Measurements from ENCODE around the gene SUMO1. TPM values are rescaled to one million over a fixed set of nuclear protein-coding genes. Genes with fewer than 3 reads are reported as not detected.

Gene SUMO1
- polyA plus RNA-seq, 3 donors: 220 to 232 (median 221) TPM

DNA sequence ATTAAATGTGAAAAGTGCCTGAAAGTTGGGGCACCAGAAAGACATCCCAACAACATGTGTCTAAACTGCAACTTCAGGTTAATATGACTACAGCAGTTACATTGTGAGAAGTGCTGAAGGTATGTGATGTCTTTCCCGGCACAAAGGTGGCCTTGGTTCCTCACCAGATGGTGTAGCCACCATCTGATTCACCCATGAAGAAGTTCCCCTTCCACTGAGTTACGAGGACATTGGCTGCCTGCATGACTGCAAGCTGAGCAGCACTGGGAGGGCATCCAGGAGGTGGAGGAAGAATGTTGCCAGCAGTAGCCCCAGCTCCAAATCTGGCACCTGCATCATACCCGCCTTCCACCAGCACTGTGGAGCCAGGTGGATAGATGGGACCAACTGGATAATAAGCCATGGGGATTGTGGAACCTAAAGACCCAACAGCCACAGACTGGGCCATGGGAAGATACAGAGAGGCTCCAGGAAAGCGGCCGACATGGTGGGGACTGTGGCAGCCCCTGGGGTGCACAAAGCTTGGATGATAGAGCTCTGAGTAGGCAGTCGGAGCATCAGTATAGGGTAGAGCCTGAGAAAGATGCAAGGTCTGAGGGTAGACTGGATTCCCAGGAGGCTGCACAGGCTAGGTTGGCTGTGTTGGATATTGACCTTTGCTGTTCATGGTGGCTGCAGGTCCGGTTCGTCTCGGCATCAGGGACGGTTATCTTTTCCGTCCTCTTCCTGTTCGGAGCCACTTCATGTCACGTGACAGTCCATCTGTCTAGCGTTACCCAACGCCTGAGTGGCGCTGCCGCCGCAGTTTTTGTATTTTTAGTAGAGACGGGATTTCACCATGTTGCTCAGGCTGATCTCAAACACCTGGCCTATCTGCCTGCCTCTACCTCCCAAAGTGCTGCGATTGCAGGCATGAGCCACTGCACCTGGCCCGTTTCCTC lies 36.9 kb downstream of the SUMO1 start:
- DNase-seq (ENCODE audit: low read depth in 3 of 3, low spot score in 2 of 3): no peak

DNA sequence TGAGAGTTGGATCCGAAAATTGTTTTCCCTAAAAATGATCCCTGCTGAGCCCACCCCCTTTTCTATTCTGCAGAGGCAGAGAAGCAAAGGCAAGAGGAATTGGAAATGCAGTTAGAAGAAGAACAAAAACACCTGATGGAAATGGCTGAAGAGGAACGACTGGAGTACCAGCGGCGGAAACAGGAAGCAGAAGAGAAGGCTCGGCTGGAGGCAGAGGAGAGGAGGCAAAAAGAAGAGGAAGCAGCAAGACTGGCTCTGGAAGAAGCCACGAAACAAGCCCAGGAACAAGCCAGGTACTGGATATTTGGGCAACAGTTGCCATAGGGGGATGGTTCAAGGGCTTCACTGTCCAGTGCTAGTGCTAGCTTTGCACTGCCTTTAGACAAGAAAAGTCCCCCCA lies 41.7 kb downstream of the SUMO1 start:
- DNase-seq (ENCODE audit: low read depth in 3 of 3, low spot score in 2 of 3): no peak

DNA sequence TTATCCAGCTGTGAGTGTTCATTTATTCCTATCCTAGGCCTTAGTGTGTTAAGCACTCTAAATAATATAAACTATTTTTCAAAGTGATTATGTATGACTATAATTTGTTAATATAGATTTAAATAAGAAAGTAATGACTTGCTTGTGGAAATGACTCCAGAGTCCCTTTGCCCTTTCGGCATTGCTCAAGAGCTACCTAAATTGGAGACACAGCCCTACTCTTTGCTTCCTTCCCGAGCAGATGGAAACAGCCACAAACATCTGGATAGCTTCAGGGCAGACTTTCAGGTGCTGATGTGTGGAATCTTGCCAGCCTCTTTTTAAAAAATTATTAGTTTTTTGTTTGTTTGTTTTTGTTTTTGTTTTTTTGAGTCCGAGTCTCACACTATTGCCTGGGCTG lies 44.0 kb downstream of the SUMO1 start:
- no peak for DNase-seq (ENCODE audit: low read depth in 3 of 3, low spot score in 2 of 3)

DNA sequence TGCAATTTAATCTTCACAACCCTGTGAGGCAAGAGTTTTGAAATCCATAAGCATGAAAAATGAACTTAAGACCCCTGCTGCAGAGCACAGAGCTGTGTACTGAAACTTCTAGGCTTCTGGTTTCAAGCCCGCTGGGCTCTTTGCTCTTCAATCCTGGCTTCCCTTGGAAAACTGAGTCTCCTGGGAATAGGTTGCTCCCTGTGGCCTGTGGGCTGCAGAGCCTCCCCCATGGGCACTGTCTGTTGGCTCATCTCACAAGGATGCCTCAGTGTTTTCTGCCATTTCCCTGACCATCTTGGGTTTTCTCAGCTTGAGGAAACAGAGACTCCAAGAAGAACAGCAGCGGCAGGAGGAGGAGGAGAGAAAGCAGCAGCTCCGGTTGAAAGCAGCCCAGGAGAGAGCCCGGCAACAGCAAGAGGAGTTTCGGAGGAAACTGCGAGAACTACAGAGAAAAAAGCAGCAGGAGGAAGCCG lies 44.5 kb downstream of the SUMO1 start:
- DNase-seq (ENCODE audit: low read depth in 3 of 3, low spot score in 2 of 3): no peak

DNA sequence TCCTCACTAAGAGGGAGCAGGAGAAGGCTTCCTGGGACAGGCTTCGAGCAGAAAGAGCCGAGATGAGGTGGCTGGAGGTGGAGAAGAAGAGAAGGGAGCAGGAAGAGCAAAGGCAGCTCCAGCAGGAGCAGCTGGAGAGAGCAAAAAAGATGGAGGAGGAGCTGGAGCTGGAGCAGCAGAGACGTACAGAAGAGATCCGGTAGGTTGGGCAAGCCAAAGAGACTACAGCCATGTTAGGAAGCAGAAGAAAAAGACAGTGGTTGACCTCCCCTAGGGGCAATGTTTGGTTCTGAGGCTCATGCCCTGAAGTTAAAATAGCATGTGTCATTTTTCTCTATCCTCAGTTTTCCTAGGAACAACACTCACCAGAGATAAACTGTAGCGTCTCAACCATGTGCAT lies 45.1 kb downstream of the SUMO1 start:
- no peak for DNase-seq (ENCODE audit: low read depth in 3 of 3, low spot score in 2 of 3)

DNA sequence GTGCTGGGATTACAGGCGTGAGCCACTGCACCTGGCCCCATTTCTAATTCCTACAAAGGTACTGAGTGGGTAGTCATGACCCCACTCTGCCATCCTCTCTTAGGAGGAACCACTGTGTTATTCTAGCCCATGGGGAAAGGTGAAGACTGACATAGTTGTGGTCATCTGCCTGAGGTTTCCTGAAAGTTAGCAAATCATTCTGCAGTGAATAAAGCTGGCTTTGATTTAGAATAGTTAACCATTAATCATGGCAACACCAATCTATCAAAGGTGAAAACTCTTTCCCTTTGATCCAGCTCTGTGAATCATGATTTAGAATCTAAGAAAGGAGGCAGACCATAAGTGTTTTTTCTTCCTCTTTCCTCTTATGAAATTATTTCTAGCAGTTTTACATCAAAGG lies 50.8 kb downstream of the SUMO1 start:
- DNase-seq (ENCODE audit: low read depth in 3 of 3, low spot score in 2 of 3): no peak

DNA sequence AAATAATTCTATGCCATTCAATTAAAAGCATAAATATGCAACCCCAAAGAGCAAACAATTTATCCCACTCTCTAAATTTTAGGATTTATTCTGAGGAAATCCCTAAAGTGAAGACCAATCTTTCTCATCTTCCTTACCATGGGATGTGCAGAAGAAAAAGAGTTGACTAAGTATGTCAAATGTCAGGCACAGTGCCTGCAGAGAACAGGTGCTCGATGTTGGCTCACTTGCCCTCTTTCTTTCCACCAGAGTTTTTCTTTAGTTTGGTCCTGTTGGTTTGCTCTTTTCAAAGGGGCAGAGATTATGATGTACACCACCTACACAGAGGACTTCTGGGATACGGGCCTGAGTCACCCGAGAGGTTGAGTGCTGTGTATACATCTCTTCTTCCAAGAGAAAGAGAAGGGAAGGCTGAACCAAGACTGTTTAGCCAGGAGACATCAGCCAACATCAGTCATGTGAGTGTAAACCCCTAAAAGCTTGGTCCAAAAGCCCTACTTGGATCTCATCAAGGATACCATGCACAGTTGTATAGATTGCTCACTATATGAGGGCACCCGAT lies 51.7 kb downstream of the SUMO1 start:
- no peak for DNase-seq (ENCODE audit: low read depth in 3 of 3, low spot score in 2 of 3)

DNA sequence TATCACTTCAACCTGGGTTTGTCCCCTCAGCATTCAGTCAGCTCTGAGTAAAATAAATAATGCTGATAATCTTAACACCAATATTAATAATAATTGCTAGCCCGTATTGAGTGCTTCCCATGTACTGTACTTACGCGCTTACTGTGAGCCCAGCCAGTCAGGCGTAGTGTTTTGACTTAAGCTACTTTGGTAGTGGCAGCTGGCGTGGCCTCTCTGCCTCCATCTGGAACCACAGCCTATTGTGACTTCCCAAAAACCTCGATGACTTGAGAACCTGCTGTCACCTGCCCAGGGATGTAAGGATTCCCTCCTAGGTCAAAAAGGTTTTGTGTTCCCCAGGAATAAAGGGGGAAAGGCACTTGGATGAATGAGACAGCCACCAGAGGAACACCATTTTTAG lies 53.2 kb downstream of the SUMO1 start:
- DNase-seq (ENCODE audit: low read depth in 3 of 3, low spot score in 2 of 3): no peak

DNA sequence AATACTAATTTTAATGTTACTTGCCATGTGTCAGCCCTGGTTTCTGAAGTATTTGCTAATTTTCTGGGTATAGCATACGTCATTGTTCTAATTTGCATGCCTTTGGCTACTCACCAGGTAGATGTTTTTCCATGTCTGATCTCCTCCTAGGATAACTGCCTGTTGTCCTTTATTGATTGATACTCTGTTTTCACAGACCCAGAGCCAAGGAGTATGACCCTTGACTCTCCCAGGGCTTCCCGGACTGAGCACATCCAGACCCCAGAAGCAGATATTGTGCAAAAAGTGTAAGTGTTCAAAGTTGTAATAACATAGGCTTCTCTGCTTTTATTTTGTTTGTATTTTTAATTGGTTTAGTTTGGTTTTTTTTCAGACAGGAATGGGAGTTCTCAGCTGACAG lies 53.8 kb downstream of the SUMO1 start:
- DNase-seq (ENCODE audit: low read depth in 3 of 3, low spot score in 2 of 3): no peak

DNA sequence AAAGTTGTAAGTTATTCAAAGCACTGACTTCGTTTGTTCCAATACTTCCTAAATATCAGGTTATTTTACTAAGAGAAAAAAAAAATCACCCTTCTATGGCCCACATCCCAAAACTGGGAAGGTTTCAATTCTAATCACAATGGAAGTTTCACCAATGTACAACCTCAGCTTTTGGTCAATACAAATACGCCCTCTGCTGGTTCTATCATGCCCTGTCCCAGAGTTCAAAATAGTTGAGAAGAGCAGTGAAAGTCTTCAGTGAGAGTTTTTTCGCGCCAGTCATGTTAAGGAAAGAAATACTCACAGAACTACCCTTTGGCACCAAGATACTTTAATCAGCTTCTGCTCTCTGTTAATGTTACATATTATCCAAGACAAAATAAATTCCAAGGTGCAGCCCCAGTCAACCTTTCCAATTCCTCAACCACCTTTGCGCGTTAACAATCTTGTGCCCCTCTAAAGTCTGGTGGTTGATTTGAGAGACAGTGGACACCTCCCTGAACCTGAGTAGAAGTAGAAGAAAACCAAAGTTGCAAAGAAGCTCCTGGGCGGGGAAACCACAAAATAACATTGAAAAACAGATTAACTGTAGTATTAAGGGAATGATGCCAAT lies 59.9 kb downstream of the SUMO1 start:
- peak; percentile 60 to 61 (median 61) for DNase-seq (ENCODE audit: low read depth in 3 of 3, low spot score in 2 of 3)

DNA sequence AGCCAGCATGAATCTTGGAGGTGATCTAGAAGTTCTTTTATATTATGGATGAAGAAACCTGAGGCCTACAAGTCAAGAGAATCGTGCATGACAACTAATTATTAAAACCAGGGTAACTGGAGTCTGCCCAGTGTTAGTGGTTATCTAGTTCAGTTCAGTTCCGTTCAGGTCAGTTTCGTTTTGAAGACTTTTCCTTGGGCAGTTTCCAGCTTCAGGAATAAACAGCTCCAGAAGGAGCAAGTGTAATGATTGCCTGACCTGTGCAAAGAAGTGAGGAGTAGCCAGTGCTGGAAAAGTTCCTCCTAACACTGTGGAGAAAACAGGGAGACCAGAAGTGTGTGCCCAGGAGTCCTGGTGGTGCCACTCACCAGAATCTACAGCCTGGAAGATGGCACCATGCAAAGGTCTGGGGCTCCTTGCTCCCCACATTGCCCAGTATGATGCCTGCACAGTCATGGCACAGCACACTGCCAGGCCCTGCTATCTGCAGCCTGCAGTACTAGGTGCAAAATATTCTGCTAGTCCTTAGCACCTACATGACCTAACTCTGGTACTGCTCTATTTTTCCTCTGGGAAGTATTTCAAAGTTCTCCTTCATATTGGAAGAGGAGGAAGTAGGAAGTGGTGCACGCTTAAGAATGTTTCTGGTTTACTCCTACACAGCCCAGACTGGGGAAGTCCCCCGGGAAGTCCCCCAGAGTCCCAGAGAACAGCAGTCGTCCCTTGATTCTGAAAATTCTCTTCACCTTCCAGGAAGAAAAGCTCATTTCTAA lies 65.8 kb downstream of the SUMO1 start:
- no peak for DNase-seq (ENCODE audit: low read depth in 3 of 3, low spot score in 2 of 3)

DNA sequence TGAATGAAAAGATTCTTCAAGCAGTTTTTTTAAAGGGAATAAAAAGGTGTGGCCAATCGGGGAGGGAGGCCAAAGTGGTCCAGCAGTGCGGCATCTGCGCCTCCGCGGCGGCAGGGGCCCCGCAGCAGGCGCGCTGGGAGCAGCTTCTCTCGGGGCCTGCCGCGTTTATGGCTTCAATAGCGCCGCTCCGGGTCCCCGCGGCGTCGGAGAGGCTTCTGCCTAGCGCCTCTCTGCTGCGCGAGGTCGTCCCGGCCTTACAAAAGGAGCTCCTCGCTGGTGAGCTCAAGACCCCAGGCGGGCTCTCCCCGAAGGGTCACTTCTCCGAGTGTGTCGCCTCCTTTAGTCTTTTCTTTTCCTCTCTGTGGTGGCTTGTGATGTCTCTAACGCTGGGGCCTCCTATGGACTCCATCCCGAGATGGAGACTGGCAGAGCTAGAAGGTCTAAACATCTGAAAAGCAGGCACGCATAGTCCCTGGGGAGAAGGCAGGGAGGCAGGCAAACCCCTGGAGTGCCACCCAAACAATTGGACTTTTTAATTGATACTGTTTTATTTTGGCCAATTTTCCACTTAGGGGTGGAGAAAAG lies 67.1 kb downstream of the SUMO1 start:
- no peak for DNase-seq (ENCODE audit: low read depth in 3 of 3, low spot score in 2 of 3)

DNA sequence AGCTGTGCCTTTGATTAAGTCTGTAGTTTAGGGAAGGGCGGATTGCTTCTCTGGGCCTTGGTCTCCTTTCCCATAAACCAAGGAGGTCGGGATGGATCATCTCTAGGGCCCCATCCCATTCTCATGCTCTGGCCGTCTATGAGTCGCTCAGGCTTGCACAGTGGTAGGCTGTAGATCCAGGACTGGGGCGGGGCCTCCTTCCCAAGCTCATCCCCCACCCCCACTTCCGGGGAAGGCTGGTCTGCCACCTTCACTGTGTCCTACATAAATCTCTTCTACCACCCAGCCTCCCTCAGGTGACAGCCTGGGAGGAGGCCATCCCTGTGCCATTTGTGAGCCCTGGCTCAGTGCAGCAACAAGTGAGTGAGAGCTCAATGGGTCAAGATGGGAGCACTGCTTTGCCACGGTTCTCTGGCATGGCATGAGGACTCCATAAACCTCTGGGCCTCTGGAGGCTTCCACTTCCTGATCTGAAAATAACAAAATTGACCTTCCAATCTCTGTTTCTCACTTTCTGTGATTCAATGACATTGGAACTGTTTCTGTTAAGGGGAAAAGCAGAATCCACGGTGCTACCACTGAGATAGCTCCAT lies 68.5 kb downstream of the SUMO1 start:
- DNase-seq (ENCODE audit: low read depth in 3 of 3, low spot score in 2 of 3): no peak

DNA sequence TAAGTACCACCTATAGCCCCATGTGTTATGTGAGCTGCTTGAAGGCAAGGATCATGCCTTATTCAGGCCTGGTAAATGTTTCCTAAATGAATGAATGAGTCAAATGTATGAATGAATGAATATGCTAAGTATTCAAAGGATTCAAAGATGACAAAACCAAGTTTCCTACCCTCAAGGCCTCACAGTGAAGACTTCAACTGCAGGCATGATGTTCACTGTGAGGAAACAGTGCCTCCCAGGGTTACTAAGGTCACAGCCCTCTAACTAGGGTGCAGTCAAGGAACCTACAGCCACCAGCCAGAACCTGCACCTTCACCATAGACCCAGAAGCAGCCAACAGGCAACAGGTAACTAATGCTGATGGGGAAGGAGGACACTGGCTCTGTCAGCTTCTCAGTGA lies 69.3 kb downstream of the SUMO1 start:
- no peak for DNase-seq (ENCODE audit: low read depth in 3 of 3, low spot score in 2 of 3)

DNA sequence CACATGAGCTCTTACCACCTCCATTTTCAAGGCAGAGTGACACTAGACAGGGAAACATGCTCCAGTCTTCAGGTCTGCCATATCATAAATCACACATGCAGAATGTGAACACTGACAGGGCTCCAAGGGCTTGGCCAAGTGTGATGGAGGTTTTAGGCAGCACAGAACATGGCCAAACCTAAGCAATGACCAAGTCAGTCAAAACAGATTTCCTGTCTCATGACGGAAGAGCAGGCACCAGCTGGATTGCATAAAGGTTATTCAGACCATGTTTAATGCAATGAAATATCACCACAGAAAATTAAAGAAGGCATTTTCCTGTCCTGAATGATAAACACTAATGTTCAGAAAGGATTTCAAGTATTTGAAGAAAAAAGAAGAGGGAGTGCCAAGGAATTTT lies 72.5 kb downstream of the SUMO1 start:
- no peak for DNase-seq (ENCODE audit: low read depth in 3 of 3, low spot score in 2 of 3)

DNA sequence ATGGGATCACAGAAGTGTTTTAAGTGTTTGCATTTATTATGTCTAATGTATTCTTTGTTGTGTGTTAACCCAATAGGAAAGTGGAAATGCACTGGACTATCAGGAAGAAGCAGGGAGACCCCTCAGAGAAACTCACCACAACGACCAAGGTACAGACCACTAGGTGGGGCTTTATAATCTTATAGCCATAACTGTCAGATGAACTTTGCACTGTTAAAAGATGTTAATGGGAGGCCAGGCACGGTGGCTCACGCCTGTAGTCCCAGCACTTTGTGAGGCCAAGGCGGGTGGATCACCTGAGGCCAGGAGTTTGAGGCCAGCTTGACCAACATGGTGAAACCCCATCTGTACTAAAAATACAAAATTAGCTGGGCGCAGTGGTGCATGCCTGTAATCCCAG lies 73.2 kb downstream of the SUMO1 start:
- no peak for DNase-seq (ENCODE audit: low read depth in 3 of 3, low spot score in 2 of 3)

DNA sequence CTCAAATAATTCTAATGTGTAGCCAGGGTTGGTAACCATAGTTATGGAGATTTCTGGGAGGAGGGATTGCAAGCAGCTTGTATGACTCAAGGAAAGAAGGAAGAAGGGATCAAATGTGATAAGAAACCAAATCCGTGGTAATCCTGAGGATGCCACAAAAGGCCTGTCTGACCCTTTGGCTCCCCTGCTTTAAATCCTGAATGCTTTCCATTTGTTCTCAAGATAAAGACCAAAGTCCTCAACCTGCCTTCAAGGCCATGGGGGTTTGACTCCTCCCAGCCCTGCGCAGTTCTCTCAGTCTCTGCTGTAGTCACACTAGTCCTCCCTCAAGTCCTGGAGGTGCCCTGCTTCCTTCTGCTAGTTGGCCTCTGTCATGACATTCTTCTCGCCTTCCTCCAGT lies 74.0 kb downstream of the SUMO1 start:
- no peak for DNase-seq (ENCODE audit: low read depth in 3 of 3, low spot score in 2 of 3)

DNA sequence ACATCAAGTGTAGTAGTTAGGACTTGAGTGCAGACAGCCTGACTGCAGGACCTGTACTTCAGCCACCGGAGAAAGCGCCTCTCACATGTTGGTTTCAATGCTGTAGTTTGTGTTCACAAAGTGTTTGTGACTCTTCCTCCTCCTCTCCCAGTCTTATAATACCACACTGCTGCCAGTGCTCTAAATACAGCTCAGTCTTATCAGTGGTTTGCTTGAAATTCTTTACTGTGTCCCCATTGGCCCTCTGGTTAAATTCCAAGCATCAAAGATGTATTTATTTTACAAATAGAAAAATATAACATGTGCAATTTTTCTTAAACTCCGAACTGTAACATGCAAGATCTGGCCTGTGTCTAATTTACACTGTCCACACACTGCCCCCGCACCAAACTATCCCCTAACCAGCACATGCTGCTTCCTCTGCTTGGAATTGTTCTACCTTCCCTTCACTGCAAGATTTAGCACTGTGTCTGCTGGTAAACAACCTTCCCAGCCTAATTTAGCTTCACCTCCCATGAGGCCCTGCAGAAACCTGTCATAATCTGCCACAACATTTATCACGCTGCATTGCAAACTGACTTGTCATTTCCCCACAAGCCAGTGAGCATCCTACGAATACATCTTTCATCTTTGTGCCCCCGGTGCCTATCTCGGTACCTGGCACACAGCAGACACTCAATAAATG lies 77.1 kb downstream of the SUMO1 start:
- no peak for DNase-seq (ENCODE audit: low read depth in 3 of 3, low spot score in 2 of 3)

DNA sequence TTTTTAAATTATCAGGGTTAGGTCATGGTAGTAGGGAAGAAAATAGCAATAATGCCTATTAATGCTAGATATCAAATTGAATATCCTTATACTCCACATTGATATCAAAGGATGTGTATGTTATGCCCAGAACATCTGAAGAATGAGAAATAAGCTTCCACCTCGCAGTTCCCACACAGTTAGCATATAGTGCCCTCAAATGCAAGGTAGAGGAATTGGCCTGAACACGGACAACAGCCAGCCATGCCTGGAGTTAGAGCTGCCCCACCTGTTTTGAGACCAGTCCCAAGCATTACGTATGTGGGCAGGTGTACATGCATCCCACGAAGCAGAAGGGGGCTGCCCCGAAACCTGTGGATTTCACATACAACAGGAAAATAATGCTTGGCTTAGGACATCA lies 79.6 kb downstream of the SUMO1 start:
- no peak for DNase-seq (ENCODE audit: low read depth in 3 of 3, low spot score in 2 of 3)

Measured in right renal cortex interstitium (tissue), 3 donors.